Spinal cord (tissue), 10 donors: ENCODE results near the gene CABCOCO1. TPM values are rescaled to one million over a fixed set of nuclear protein-coding genes. Genes with fewer than 3 reads are reported as not detected.

ENCODE experiments used
- DNase-seq, 6 donors: peaks; one replicate each; pipeline versions ENCODE4 v3.0.0 to v3.0.0-alpha.2; 2013 to 2015; ENCODE audit warnings: low spot score in 6 of 6, low read depth in 4 of 6
- H3K27ac ChIP-seq: one replicate; pipeline ENCODE4 v1.5.1; 2013; ENCODE audit warnings: low read depth, low read length, control low read depth
- H3K27me3 ChIP-seq: one replicate; pipeline ENCODE4 v1.6.1; 2013; ENCODE audit warnings: low read length; ENCODE audit not compliant: control insufficient read depth, insufficient read depth
- H3K36me3 ChIP-seq: one replicate; pipeline ENCODE4 v1.6.1; 2013; ENCODE audit warnings: low read length; ENCODE audit not compliant: control insufficient read depth, insufficient read depth
- H3K4me1 ChIP-seq: one replicate; pipeline ENCODE4 v1.6.1; 2013; ENCODE audit warnings: low read length; ENCODE audit not compliant: control insufficient read depth, insufficient read depth
- H3K4me3 ChIP-seq: one replicate; pipeline ENCODE4 v1.5.1; 2013; ENCODE audit warnings: low read depth, low read length, control low read depth
- H3K9me3 ChIP-seq: one replicate; pipeline ENCODE4 v1.6.1; 2013; ENCODE audit warnings: low read length; ENCODE audit not compliant: control insufficient read depth, insufficient read depth
- WGBS: methylation state at CpG from one replicate; pipeline ENCODE4 v1.1.5; 2013; ENCODE audit warnings: missing lambda C conversion rate; ENCODE audit not compliant: insufficient coverage; 5-methylcytosine and 5-hydroxymethylcytosine counted together
- polyA plus RNA-seq, 2 donors: library from polyadenylated mRNA; unstranded; fragments of 120-200 nt; gene quantifications; one replicate each; pipeline ENCODE4 v1.2.1, GENCODE V29; 2013; ENCODE audit not compliant: insufficient read length in 2 of 2
- total RNA-seq, 2 donors: library from RNA; depleted of rRNA in 1 of 2; stranded (reverse); fragments of 120-200 nt in 1 of 2; fragments of >200 nt in 1 of 2; gene quantifications; one replicate each; pipeline versions ENCODE4 v1.2.3 to v1.2.4, GENCODE V29; 2013 to 2014
- donor health status: healthy.

CABCOCO1 gene
- total and polyA plus RNA-seq, 4 donors, result 4.7 to 6.9 (median 6.4) TPM

- no peaks in the 10 kb centered on the region for H3K9me3 ChIP-seq
- H3K36me3 ChIP-seq, result no peaks in the 10 kb centered on the region
- H3K27me3 ChIP-seq, result no peaks in the 10 kb centered on the region
- no peak overlapping the region for H3K27ac ChIP-seq
- peak in 1 of 6 donors; percentile 72 for DNase-seq
- no CpG with 5 or more reads among the region's 3 CpGs for WGBS
- H3K4me3 ChIP-seq, result no peak overlapping the region
- peaks cover 5% of the 10 kb centered on the region for H3K4me1 ChIP-seq
Measured at GRCh38 chr10:61640856-61641255, 21.9 kb upstream of the CABCOCO1 start.

GRCh38 chr10:61642150-61642571 is 20.6 kb upstream of the CABCOCO1 start:
- Histone ChIP-seq H3K27me3 (no peaks in the 10 kb centered on the region), H3K27ac (no peak overlapping the region), H3K36me3 (no peaks in the 10 kb centered on the region), H3K4me1 (peaks cover 5% of the 10 kb centered on the region), H3K4me3 (no peak overlapping the region), H3K9me3 (no peaks in the 10 kb centered on the region)
- no CpG with 5 or more reads among the region's 2 CpGs for WGBS
- peak in 1 of 6 donors; percentile 85 for DNase-seq

GRCh38 chr10:61642676-61643075 is 20.1 kb upstream of the CABCOCO1 start:
- DNase-seq, result peak in 2 of 6 donors; percentile 41 to 63
- no CpG with 5 or more reads among the region's 4 CpGs for whole genome bisulfite sequencing
- H3K27ac ChIP-seq, result peak overlapping the region; percentile 35

GRCh38 chr10:61643316-61643751 is 19.4 kb upstream of the CABCOCO1 start:
- Histone ChIP-seq H3K36me3 (no peaks in the 10 kb centered on the region), H3K27ac (peak overlapping the region; percentile 35), H3K27me3 (no peaks in the 10 kb centered on the region), H3K4me3 (no peak overlapping the region), H3K9me3 (no peaks in the 10 kb centered on the region), H3K4me1 (peaks cover 5% of the 10 kb centered on the region)
- peak in 1 of 6 donors; percentile 78 for DNase-seq
- 67% methylated on average over 1 of the region's 1 CpG for WGBS

More at GRCh38 chr10:61642676-61643075, 20.1 kb upstream of the CABCOCO1 start:
- no peaks in the 10 kb centered on the region for H3K27me3 ChIP-seq
- H3K4me1 ChIP-seq, result peaks cover 5% of the 10 kb centered on the region
- no peaks in the 10 kb centered on the region for H3K9me3 ChIP-seq
- no peak overlapping the region for H3K4me3 ChIP-seq
- no peaks in the 10 kb centered on the region for H3K36me3 ChIP-seq

- DNase-seq, result no peak
- no CpG with 5 or more reads among the region's 2 CpGs for WGBS
Measured at GRCh38 chr10:61653699-61654098, 9.0 kb upstream of the CABCOCO1 start.

GRCh38 chr10:61655335-61655851 is 7.3 kb upstream of the CABCOCO1 start:
- no peak for DNase-seq
- no peaks in the 10 kb centered on the region for H3K4me1 ChIP-seq
- H3K36me3 ChIP-seq, result no peaks in the 10 kb centered on the region
- H3K9me3 ChIP-seq, result peaks cover 2% of the 10 kb centered on the region
- H3K27me3 ChIP-seq, result no peaks in the 10 kb centered on the region
- H3K27ac ChIP-seq, result no peak overlapping the region
- no peak overlapping the region for H3K4me3 ChIP-seq

More at GRCh38 chr10:61653699-61654098, 9.0 kb upstream of the CABCOCO1 start:
- peaks cover 2% of the 10 kb centered on the region for H3K9me3 ChIP-seq
- no peaks in the 10 kb centered on the region for H3K27me3 ChIP-seq
- H3K27ac ChIP-seq, result no peak overlapping the region
- no peaks in the 10 kb centered on the region for H3K4me1 ChIP-seq
- no peak overlapping the region for H3K4me3 ChIP-seq
- no peaks in the 10 kb centered on the region for H3K36me3 ChIP-seq

GRCh38 chr10:61663466-61663865 is 737 bp downstream of the CABCOCO1 start:
- H3K4me3 ChIP-seq, result peak overlapping the region; percentile 81
- H3K9me3 ChIP-seq, result no peaks in the 10 kb centered on the region
- peaks cover 3% of the 10 kb centered on the region for H3K4me1 ChIP-seq
- WGBS, result 20% methylated on average over 2 of the region's 3 CpGs
- H3K27ac ChIP-seq, result peak overlapping the region; percentile 57
- DNase-seq, result peak in 2 of 6 donors; percentile 15 to 25
- H3K27me3 ChIP-seq, result no peaks in the 10 kb centered on the region
- H3K36me3 ChIP-seq, result no peaks in the 10 kb centered on the region

- H3K27me3 ChIP-seq, result no peaks in the 10 kb centered on the region
- H3K4me3 ChIP-seq, result no peak overlapping the region
- no peaks in the 10 kb centered on the region for H3K9me3 ChIP-seq
- peaks cover 3% of the 10 kb centered on the region for H3K4me1 ChIP-seq
- DNase-seq, result no peak
- no CpG with 5 or more reads among the region's 2 CpGs for WGBS
- no peaks in the 10 kb centered on the region for H3K36me3 ChIP-seq
- no peak overlapping the region for H3K27ac ChIP-seq
Measured at GRCh38 chr10:61664985-61665384, 2.3 kb downstream of the CABCOCO1 start.

GRCh38 chr10:61669161-61669725 is 6.5 kb downstream of the CABCOCO1 start:
- no peaks in the 10 kb centered on the region for H3K36me3 ChIP-seq
- H3K27me3 ChIP-seq, result no peaks in the 10 kb centered on the region
- peak in 1 of 6 donors; percentile 31 for DNase-seq
- no peak overlapping the region for H3K27ac ChIP-seq
- no peaks in the 10 kb centered on the region for H3K4me1 ChIP-seq
- H3K4me3 ChIP-seq, result no peak overlapping the region
- H3K9me3 ChIP-seq, result no peaks in the 10 kb centered on the region

GRCh38 chr10:61669849-61670248 is 7.1 kb downstream of the CABCOCO1 start:
- Histone ChIP-seq H3K36me3 (no peaks in the 10 kb centered on the region), H3K4me3 (no peak overlapping the region), H3K9me3 (no peaks in the 10 kb centered on the region), H3K27me3 (no peaks in the 10 kb centered on the region), H3K4me1 (no peaks in the 10 kb centered on the region), H3K27ac (no peak overlapping the region)
- no peak for DNase-seq
